Right lobe of liver (tissue), 4 donors: ENCODE measurements around the gene CHRNA3.

ENCODE experiments used
- CTCF ChIP-seq, 4 donors: fragments of 200-600 bp in 3 of 4; fragments of 450-650 bp in 1 of 4; IDR thresholded peaks; one replicate each; pipeline versions ENCODE4 v1.5.1 to v1.8.0; 2016 to 2022; ENCODE audit warnings: antibody characterized with exemption in 4 of 4, mild to moderate bottlenecking in 2 of 4
- POLR2A ChIP-seq: fragments of 450-650 bp; IDR thresholded peaks from one replicate; pipeline ENCODE4 v1.6.1; 2017; ENCODE audit warnings: antibody characterized with exemption, mild to moderate bottlenecking
- donor health status: DM: no; HTN: no; CAD: no.
- donor health status: DM: no; HTN: no; CAD: no.
- donor health status: DM: no; HTN: yes; CAD: no.

- TF ChIP-seq CTCF (IDR thresholded peaks at IDR 0.05), result no peak
- no peak for TF ChIP-seq POLR2A
Measured at GRCh38 chr15:78603467-78603866, 17.3 kb downstream of the CHRNA3 start.
